OCI-LY1 (cell line): ENCODE measurements around the gene ITGB8.
A peak's percentile ranks its signal among the peaks of the same experiment; 100 is the strongest.

Source experiments
- H2AFZ ChIP-seq: fragments of 200-600 bp; sonication (generic), shearing (Covaris generic); 2 replicates; pipeline ENCODE4 v1.6.0; 2014; ENCODE audit warnings: antibody characterized with exemption, mild to moderate bottlenecking, low read length
- H3F3A ChIP-seq: fragments of 200-600 bp; sonication (generic), shearing (Covaris generic); 2 replicates; pipeline ENCODE4 v1.6.0; 2014; ENCODE audit warnings: mild to moderate bottlenecking, antibody characterized with exemption, low read length, moderate library complexity; ENCODE audit not compliant: insufficient read depth
- H3K27ac ChIP-seq: fragments of 200-600 bp; sonication (generic); 2 replicates; pipeline ENCODE4 v1.5.1; 2014; ENCODE audit warnings: low read length, mixed run types, mild to moderate bottlenecking, low read depth; ENCODE audit not compliant: poor library complexity, severe bottlenecking
- H3K27me3 ChIP-seq: fragments of 200-600 bp; sonication (generic); 2 replicates; pipeline ENCODE4 v1.6.0; 2014; ENCODE audit warnings: antibody characterized with exemption, mild to moderate bottlenecking, low read length, moderate library complexity; ENCODE audit not compliant: insufficient read depth
- H3K36me3 ChIP-seq: fragments of 200-600 bp; sonication (generic); 2 replicates; pipeline ENCODE4 v1.6.1; 2014; ENCODE audit warnings: mild to moderate bottlenecking, antibody characterized with exemption, low read length, moderate library complexity, mixed read lengths; ENCODE audit not compliant: insufficient read depth
- H3K4me1 ChIP-seq: fragments of 200-600 bp; sonication (generic); 2 replicates; pipeline ENCODE4 v1.5.1; 2014; ENCODE audit warnings: mild to moderate bottlenecking, low read length, moderate library complexity; ENCODE audit not compliant: insufficient read depth, severe bottlenecking
- H3K4me2 ChIP-seq: fragments of 200-600 bp; sonication (generic), shearing (Covaris generic); 2 replicates; pipeline ENCODE4 v1.6.1; 2014; ENCODE audit warnings: low read length
- H3K4me3 ChIP-seq: fragments of 200-600 bp; sonication (generic); 2 replicates; pipeline ENCODE4 v1.5.1; 2014; ENCODE audit warnings: low read length, low read depth, mild to moderate bottlenecking, mixed read lengths; ENCODE audit not compliant: poor library complexity, severe bottlenecking
- H3K79me2 ChIP-seq: fragments of 200-600 bp; shearing (Covaris generic); 2 replicates; pipeline ENCODE4 v1.6.1; 2016; ENCODE audit warnings: mixed run types, low read length, mixed read lengths; ENCODE audit not compliant: insufficient read depth
- H3K9ac ChIP-seq: fragments of 200-600 bp; sonication (generic), shearing (Covaris generic); 2 replicates; pipeline ENCODE4 v1.6.1; 2014; ENCODE audit warnings: mild to moderate bottlenecking, low read length, mixed read lengths
- H3K9me2 ChIP-seq: fragments of 200-600 bp; sonication (generic), shearing (Covaris generic); 2 replicates; pipeline ENCODE4 v1.6.1; 2014; ENCODE audit warnings: low read depth, mild to moderate bottlenecking, low read length, mixed read lengths
- H3K9me3 ChIP-seq: fragments of 200-600 bp; shearing (Covaris generic); 2 replicates; pipeline ENCODE4 v1.6.1; 2014; ENCODE audit warnings: low read length, mixed read lengths
- H4K20me1 ChIP-seq: fragments of 200-600 bp; sonication (generic), shearing (Covaris generic); 2 replicates; pipeline ENCODE4 v1.6.0; 2016; ENCODE audit warnings: mild to moderate bottlenecking, low read length; ENCODE audit not compliant: insufficient read depth
- CTCF ChIP-seq: fragments of 200-600 bp; sonication (generic), shearing (Covaris generic); IDR thresholded peaks from 2 replicates; pipeline ENCODE4 v1.5.1; 2017; ENCODE audit warnings: mild to moderate bottlenecking, antibody characterized with exemption, low read length, moderate library complexity, mixed read lengths
- EZH2 ChIP-seq: fragments of 200-600 bp; sonication (generic), shearing (Covaris generic); IDR thresholded peaks from 2 replicates; pipeline ENCODE4 v1.8.0; 2017; ENCODE audit warnings: borderline replicate concordance, mixed run types, mild to moderate bottlenecking, antibody characterized with exemption, low read length, moderate library complexity, mixed read lengths

The ITGB8 gene

GRCh38 chr7:20330239-20330927 is at the start of gene ITGB8:
ITGB8 (plus strand) TSS chr7:20330900; CDS start chr7:20331807, 907 bp downstream.
- Histone ChIP-seq H3K4me1 (peaks cover 55% of the 10 kb centered on the region), H4K20me1 (no peaks in the 10 kb centered on the region), H3K36me3 (no peaks in the 10 kb centered on the region), H3K4me2 (peak within 1 kb of the TSS; percentile 81), H3K4me3 (peak within 1 kb of the TSS; percentile 72), H3F3A (peaks cover 4% of the 10 kb centered on the region; the same call in 1 of the 2 replicates), H2AFZ (peak within 1 kb of the TSS; percentile 34; the same call in 1 of the 2 replicates), H3K79me2 (peaks cover 30% of the 10 kb centered on the region), H3K27me3 (no peaks in the 10 kb centered on the region), H3K9ac (peak within 1 kb of the TSS; percentile 70), H3K27ac (peak within 1 kb of the TSS; percentile 84), H3K9me3 (no peaks in the 10 kb centered on the region), H3K9me2 (no peaks in the 10 kb centered on the region)
- TF ChIP-seq EZH2 (no peak), CTCF (no peak)

GRCh38 chr7:20282959-20283358 is 47.7 kb upstream of the ITGB8 start:
- Histone ChIP-seq H3K9me2 (no peaks in the 10 kb centered on the region), H3K36me3 (no peaks in the 10 kb centered on the region), H3K79me2 (no peaks in the 10 kb centered on the region), H3K4me3 (no peak overlapping the region), H2AFZ (no peak overlapping the region), H3K4me1 (peaks cover 15% of the 10 kb centered on the region), H4K20me1 (no peaks in the 10 kb centered on the region), H3K4me2 (no peak overlapping the region), H3K9ac (no peak overlapping the region), H3F3A (peaks cover 5% of the 10 kb centered on the region), H3K9me3 (no peaks in the 10 kb centered on the region), H3K27ac (no peak overlapping the region), H3K27me3 (no peaks in the 10 kb centered on the region)
- TF ChIP-seq CTCF (no peak), EZH2 (no peak)

- Histone ChIP-seq H4K20me1 (no peaks in the 10 kb centered on the region), H2AFZ (peak overlapping the region; percentile 8; the same call in 1 of the 2 replicates), H3K79me2 (no peaks in the 10 kb centered on the region), H3K27me3 (no peaks in the 10 kb centered on the region), H3K36me3 (no peaks in the 10 kb centered on the region), H3K4me3 (no peak overlapping the region), H3K4me1 (peaks cover 15% of the 10 kb centered on the region), H3K9ac (no peak overlapping the region), H3K27ac (no peak overlapping the region), H3F3A (peaks cover 5% of the 10 kb centered on the region), H3K9me3 (no peaks in the 10 kb centered on the region), H3K4me2 (peak overlapping the region; percentile 7; the same call in 1 of the 2 replicates), H3K9me2 (no peaks in the 10 kb centered on the region)
- TF ChIP-seq EZH2 (no peak), CTCF (no peak)
Observed at GRCh38 chr7:20283385-20283784, 47.3 kb upstream of the ITGB8 start.
